HEK293T (cell line): ENCODE data around the gene PTPRE.

Source experiments
- ARNT ChIP-seq: fragments of 450-650 bp; IDR thresholded peaks from 2 replicates; pipeline ENCODE4 v1.6.1; 2017; ENCODE audit warnings: mild to moderate bottlenecking
- BHLHE40 ChIP-seq: fragments of 450-650 bp; IDR thresholded peaks from 2 replicates; pipeline ENCODE4 v1.6.1; 2016; ENCODE audit warnings: mild to moderate bottlenecking, moderate library complexity, borderline replicate concordance
- FOXA1 ChIP-seq: fragments of 450-650 bp; IDR thresholded peaks from 2 replicates; pipeline ENCODE4 v1.6.1; 2016; ENCODE audit warnings: mild to moderate bottlenecking
- FOXK2 ChIP-seq: fragments of 450-650 bp; IDR thresholded peaks from 2 replicates; pipeline ENCODE4 v1.6.1; 2016; ENCODE audit warnings: mild to moderate bottlenecking
- HDGF ChIP-seq: fragments of 450-650 bp; IDR thresholded peaks from 2 replicates; pipeline ENCODE4 v1.6.1; 2017; ENCODE audit warnings: antibody characterized with exemption, borderline replicate concordance

GRCh38 chr10:127989481-127990012 is 82.6 kb downstream of the PTPRE start:
- TF ChIP-seq ARNT (no peak), FOXA1 (no peak), FOXK2 (no peak), BHLHE40 (no peak), HDGF (no peak)
